HG03378 (cell line): ENCODE data around the gene MAML3.

Experiments used
- ATAC-seq: cut with Tn5 transposase; IDR thresholded peaks from one replicate; pipeline ENCODE4 v1.9.1; 2021; ENCODE audit warnings: mild to moderate bottlenecking, moderate library complexity; ENCODE audit not compliant: unreplicated experiment

Gene MAML3

GRCh38 chr4:139823746-139824145 lies 330.2 kb downstream of the MAML3 start:
- ATAC-seq: no peak

DNA sequence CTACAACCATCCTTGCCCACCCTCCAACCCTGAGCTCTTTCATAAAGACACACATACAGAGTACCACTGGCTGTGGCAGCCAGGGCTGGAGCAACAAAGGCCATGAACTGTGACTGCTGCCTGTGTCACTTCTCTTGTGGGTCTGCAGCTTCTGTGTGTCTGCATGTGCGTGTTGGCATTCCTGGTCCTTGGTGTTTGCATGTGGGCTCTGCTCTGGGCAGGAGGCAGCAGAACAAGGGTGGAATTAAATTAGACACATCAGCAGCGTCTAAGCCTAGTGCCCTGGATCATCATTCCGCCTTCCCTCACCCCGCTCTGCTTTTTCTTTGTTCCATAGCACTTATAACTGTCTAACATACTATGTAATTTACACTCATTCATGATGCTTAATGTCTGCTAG lies 330.6 kb downstream of the MAML3 start:
- ATAC-seq: no peak

DNA sequence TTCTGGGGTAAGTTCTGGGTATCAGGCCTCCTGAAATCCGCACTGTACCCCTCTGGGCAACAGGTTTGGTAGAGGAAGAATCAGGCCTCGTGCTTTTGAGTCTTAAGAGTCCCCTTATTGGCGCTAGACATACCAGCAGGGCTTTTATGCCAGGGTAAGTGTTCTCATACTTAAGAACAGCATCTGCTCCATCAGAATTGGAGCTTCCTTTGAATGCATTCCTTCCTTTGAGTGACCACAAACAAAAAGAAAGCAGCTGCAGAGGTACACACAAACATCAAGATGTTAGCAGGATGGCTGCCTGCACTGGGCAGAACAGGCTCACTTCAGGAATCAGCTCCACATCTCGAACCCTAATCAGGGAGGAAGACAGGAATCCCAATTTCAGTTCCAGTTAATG lies 331.6 kb downstream of the MAML3 start:
- no peak for ATAC-seq

- no peak for ATAC-seq
These were observed 334.9 kb downstream of the MAML3 start for GRCh38 chr4:139819082-139819481.

GRCh38 chr4:139817657-139818452 lies 336.1 kb downstream of the MAML3 start:
- ATAC-seq: no peak

DNA sequence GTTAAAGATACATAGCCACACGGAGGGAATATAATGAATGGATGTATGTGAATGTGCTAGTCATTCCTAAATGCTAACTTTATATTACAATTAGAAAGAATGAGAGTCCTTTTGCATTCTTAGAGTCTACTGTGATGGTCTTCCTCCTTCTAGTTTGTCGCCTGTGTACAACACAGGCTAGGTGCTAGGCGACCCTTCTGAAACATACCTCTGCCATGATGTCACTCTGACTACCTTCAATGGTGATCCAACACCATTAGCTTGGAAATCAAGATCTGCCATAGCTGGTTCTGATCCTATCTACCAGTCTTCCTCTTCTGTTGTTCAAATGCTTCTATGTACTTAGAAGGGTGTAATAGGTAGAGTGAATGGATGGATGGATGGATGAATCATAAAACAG lies 337.1 kb downstream of the MAML3 start:
- ATAC-seq: no peak

DNA sequence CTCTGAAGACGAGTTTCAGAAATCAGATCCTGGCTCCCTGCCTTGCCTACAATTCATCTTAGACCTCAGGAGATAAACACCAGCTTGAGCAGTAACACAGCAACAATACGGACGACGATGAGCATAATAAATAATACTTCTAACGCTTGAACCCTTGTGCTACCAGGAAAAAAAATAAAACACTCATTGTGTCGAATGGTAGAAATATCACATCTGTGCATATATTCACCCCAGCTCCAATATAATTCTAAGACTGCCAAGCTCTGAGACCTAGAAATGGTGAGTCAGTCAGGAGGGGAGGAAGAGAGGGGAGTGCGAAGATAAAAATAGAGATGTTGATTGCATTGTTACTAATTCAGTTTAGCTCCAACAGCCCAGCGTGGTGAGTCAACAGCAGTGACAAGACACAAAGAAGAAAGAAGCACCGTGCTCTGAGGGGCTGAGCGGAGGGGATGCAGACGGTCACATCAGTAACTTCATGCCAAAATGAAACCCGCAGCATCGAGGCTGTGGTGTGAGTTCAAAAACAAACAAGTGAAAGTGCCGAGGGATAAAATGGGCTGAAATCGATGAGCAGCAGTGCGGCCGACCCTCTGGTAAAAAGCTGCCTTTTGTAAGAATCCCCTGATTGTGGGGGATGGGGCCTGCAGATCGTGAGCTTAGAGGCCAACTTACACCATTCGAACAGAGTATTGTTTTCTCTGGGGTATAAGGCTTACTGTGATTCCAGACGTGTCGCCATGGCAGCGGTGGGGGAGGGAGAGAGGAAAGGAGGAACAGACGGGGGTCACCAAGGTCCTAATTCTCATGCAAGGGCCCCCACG lies 338.0 kb downstream of the MAML3 start:
- no peak for ATAC-seq

DNA sequence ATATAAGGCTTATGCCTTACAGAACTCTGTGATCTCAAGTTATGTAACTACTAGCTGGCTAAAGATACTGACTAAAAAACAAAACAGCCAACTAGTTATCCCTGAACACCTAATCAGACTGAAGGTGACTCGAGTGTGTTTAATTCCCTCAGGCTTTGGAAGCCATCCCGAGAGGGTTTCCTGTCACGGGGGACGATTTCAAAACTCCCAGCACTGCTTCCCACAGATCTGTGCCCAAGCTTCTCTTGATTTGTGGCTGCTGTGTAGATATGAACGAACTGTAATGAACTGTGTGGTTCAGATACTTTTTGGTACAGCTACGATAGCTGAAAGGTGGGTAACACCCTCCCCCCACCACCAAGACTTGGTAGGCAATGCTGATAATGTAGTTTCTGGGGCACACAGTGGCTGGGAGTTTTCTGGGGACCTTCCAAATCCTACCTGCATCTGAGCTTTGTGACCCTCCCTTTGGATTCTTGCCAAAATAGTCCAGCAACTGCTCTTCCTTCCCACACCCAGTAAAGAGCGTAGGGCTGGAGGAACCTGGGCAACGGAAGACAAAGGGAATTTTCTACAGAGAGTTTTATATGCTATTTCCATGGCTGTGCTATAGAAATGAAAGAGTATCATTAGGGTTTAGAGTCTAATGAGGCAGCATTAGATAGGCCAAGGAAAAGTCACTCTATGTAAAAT lies 339.5 kb downstream of the MAML3 start:
- no peak for ATAC-seq

DNA sequence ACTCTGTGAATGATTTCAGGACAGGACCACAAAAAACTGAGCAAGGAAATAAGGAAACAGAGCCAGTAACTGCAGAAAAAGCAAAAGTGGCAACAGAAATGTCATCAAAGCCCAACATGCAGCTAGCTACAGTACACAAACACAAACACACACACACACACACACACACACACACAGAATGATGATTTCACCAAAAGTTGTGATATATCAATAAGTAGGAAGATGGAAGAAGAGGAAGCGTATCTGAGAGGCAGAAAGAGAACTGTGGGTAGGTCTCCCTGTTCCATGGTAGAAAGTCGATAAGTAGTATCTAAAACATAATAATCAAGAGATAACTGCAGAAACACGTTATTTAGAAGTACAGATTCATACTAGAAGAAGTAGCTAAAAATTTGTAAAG lies 340.1 kb downstream of the MAML3 start:
- ATAC-seq: no peak

- ATAC-seq: no peak
These were observed 343.3 kb downstream of the MAML3 start for GRCh38 chr4:139810710-139811109.

GRCh38 chr4:139809757-139810140 lies 344.2 kb downstream of the MAML3 start:
- no peak for ATAC-seq

- no peak for ATAC-seq
These were observed 344.9 kb downstream of the MAML3 start for GRCh38 chr4:139808808-139809756.

DNA sequence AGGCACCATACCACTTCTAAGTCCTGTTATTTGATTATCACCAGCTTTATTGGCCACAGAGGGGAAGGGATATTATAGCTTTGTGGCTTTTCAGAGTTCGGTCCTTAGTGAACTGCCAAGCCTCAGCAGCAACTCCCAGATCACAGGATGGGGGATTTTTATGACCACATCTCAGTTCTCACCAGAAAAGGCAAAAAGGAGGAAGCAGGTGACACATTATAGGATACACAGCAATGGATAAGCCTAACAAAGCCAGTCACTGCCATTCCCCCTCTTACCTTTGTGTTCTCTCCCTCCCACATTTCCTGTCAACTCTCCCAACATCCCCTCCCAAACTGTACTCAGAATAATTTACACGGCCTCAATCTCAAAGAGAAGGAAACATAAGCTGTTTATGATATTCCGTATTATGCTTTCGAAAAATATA lies 345.6 kb downstream of the MAML3 start:
- ATAC-seq: no peak

DNA sequence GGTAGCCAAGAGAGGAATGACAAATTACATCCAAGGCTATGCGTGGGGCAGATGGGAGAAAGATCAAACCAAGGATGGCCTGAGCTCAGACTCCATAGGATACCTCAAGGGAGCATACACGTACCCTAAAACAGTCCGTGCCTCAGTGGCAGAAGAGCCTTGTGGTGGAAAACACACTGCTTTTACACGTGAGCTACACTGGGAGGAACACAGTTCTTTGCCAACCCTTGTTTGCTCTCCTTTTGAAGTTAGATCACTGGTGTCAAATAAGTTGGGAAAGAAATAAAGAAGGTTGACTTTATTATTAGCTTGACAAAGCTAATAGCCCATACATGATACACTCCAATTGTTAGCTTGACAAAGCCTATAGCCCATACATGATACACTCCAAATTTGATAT lies 346.5 kb downstream of the MAML3 start:
- ATAC-seq: no peak

DNA sequence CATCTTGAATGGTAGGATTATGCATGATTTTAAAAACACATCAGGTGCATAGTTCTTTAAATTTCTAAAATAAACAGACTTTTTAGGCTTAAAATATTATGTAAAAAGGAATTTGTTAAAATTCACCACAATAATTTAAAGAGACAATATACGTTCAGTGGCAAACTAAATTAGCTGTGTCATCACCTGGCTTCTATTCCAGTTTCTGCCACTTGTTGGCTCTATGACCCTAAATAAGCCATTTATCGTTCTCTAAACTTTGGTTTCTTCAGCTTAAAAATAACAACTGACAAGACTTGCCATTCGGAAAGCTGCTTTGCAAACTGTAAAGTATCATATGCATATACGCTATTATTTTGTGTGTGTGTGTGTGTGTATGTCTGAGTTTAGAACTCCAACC lies 347.1 kb downstream of the MAML3 start:
- ATAC-seq: no peak

GRCh38 chr4:139802931-139803330 lies 351.1 kb downstream of the MAML3 start:
- ATAC-seq: no peak

DNA sequence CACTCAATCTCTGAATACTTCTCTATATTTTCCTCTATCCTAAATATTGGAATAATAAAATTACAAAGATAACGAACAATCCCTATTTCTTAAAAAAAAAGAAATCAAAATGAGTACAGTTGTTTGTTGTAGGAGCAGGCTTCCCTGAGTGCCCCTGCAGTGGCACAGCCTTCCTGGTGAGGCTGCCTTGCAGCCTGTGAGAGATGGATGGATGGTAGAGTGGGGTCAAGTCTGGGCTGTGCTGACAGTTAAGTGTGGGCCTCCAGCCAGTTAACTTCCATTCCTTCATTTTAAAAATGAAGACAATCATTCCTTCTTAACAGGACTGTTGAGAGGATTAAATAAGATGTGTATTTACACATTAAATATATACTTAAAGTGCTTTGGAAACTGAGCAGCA lies 351.5 kb downstream of the MAML3 start:
- ATAC-seq: no peak

- no peak for ATAC-seq
These were observed 352.1 kb downstream of the MAML3 start for GRCh38 chr4:139801895-139802294.

GRCh38 chr4:139800082-139800481 lies 353.9 kb downstream of the MAML3 start:
- no peak for ATAC-seq

DNA sequence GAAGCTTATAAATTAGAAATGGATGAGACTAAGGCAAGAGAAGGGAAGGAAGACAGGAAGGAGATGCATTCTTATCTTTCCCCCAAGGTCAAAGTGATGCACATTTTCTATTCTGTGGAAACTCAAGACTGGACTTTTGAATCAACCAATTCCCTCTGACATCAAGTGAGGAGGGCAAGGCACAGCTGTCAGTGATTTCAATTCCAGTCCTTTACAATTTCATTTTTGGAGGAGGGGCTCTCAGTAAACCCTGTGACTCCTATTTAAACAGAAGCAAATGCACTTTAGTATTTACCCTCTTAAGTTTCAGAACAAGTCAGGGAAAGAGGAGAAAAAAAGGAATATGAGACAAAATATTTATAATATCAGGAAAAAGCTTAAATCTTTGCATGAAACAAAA lies 354.4 kb downstream of the MAML3 start:
- no peak for ATAC-seq

DNA sequence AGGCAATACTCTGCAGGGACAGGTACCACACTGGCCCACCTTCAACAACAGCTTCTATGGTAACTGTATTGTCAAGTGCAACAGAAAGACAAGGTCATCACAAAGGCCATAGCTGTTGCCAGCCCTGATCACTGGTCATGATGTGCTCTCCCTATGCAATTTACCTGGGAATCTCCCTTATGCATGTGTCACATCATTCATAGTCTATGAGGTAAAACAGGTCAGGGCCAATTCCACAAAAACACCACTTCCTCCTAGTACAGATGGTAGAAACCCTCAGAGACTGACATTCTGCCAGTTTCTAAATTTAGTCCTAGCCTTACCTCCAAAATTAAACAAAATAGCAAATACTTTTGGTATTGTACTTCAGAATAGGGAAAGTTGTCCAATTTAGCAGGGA lies 355.5 kb downstream of the MAML3 start:
- ATAC-seq: no peak
